NT2/D1 (cell line): Measurements from ENCODE around the gene PIGL.

Source experiments
- SUZ12 ChIP-seq: IDR thresholded peaks from 2 replicates; pipeline ENCODE4 v1.6.1; 2011; ENCODE audit not compliant: insufficient read length, insufficient read depth; ENCODE audit errors: extremely low read depth
- ZNF274 ChIP-seq: IDR thresholded peaks from 2 replicates; pipeline ENCODE4 v1.6.1; 2011; ENCODE audit warnings: mild to moderate bottlenecking, low read depth, low read length

- TF ChIP-seq SUZ12 (no peak), ZNF274 (no peak)
These were observed 87.8 kb downstream of the PIGL start for GRCh38 chr17:16304830-16305229.
